ENCODE results near the gene FMNL2. TPM values are rescaled to one million over a fixed set of nuclear protein-coding genes. Genes with fewer than 3 reads are reported as not detected.

The FMNL2 gene
- total RNA-seq, 1 donor from 2014 or later: 108 TPM

- Mint-ChIP-seq H3K27me3 (no peaks in the 10 kb centered on the region), H3K9me3 (ENCODE audit: low read depth) (no peaks in the 10 kb centered on the region), H3K4me1 (ENCODE audit: low read depth) (peaks cover 27% of the 10 kb centered on the region), H3K27ac (peak overlapping the region; percentile 66), H3K4me3 (ENCODE audit: low read depth) (no peak overlapping the region), H3K36me3 (ENCODE audit: insufficient read depth) (peaks cover 4% of the 10 kb centered on the region)
- TF ChIP-seq CTCF (IDR thresholded peaks at IDR 0.05; ENCODE audit: unreplicated experiment): no peak
- DNase-seq (ENCODE audit: low spot score, unreplicated experiment): no peak
Measured at GRCh38 chr2:152537081-152537651, 202.2 kb downstream of the FMNL2 start.

- peaks cover 32% of the 10 kb centered on the region for H3K4me1 Mint-ChIP-seq (ENCODE audit: low read depth)
- DNase-seq (ENCODE audit: low spot score, unreplicated experiment): no peak
- no peak overlapping the region for H3K27ac Mint-ChIP-seq
- H3K27me3 Mint-ChIP-seq: no peaks in the 10 kb centered on the region
- H3K4me3 Mint-ChIP-seq (ENCODE audit: low read depth): no peak overlapping the region
- no peak for TF ChIP-seq CTCF (IDR thresholded peaks at IDR 0.05; ENCODE audit: unreplicated experiment)
- peaks cover 7% of the 10 kb centered on the region for H3K36me3 Mint-ChIP-seq (ENCODE audit: insufficient read depth)
- H3K9me3 Mint-ChIP-seq (ENCODE audit: low read depth): no peaks in the 10 kb centered on the region
Measured at GRCh38 chr2:152539424-152539823, 204.4 kb downstream of the FMNL2 start.

DNA sequence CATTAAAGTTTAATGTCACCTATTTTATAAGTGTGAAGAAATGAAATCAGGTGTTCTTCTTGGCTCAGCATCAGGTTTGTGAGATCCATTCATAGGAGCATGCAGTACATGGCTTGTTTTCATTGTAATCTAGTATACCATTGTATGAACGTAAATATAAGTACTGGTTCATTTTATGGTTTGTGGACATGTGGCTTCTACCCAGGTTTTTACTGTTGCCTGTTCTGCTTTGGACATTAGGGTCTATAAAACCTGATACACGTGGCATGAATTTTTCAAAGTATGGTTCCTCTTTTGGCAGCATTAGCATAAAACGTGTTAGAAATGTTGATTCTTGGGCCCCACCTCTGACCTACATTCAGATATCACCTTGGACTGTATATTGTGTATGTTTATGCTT, 206.7 kb downstream of the FMNL2 start:
- Mint-ChIP-seq H3K27me3 (no peaks in the 10 kb centered on the region), H3K27ac (no peak overlapping the region), H3K4me1 (ENCODE audit: low read depth) (peaks cover 27% of the 10 kb centered on the region), H3K36me3 (ENCODE audit: insufficient read depth) (peaks cover 16% of the 10 kb centered on the region), H3K4me3 (ENCODE audit: low read depth) (no peak overlapping the region), H3K9me3 (ENCODE audit: low read depth) (no peaks in the 10 kb centered on the region)
- no peak for TF ChIP-seq CTCF (IDR thresholded peaks at IDR 0.05; ENCODE audit: unreplicated experiment)
- DNase-seq (ENCODE audit: low spot score, unreplicated experiment): no peak

GRCh38 chr2:152542337-152542994, 207.5 kb downstream of the FMNL2 start:
- Mint-ChIP-seq H3K27me3 (no peaks in the 10 kb centered on the region), H3K4me1 (ENCODE audit: low read depth) (peaks cover 21% of the 10 kb centered on the region)

GRCh38 chr2:152542995-152543481, 208.1 kb downstream of the FMNL2 start:
- no peak for TF ChIP-seq CTCF (IDR thresholded peaks at IDR 0.05; ENCODE audit: unreplicated experiment)
- H3K4me3 Mint-ChIP-seq (ENCODE audit: low read depth): no peak overlapping the region
- no peaks in the 10 kb centered on the region for H3K9me3 Mint-ChIP-seq (ENCODE audit: low read depth)
- H3K4me1 Mint-ChIP-seq (ENCODE audit: low read depth): peaks cover 21% of the 10 kb centered on the region
- no peaks in the 10 kb centered on the region for H3K27me3 Mint-ChIP-seq
- H3K27ac Mint-ChIP-seq: peak overlapping the region; percentile 34
- no peak for DNase-seq (ENCODE audit: low spot score, unreplicated experiment)
- peaks cover 16% of the 10 kb centered on the region for H3K36me3 Mint-ChIP-seq (ENCODE audit: insufficient read depth)

More at GRCh38 chr2:152542337-152542994, 207.5 kb downstream of the FMNL2 start:
- no peak overlapping the region for H3K4me3 Mint-ChIP-seq (ENCODE audit: low read depth)
- H3K9me3 Mint-ChIP-seq (ENCODE audit: low read depth): no peaks in the 10 kb centered on the region
- H3K36me3 Mint-ChIP-seq (ENCODE audit: insufficient read depth): peaks cover 18% of the 10 kb centered on the region
- TF ChIP-seq CTCF (IDR thresholded peaks at IDR 0.05; ENCODE audit: unreplicated experiment): no peak
- no peak for DNase-seq (ENCODE audit: low spot score, unreplicated experiment)
- H3K27ac Mint-ChIP-seq: peak overlapping the region; percentile 52
